Panc1 (cell line): ENCODE results near the gene LY6G5B. TPM values are rescaled to one million over a fixed set of nuclear protein-coding genes. Genes with fewer than 3 reads are reported as not detected.
"Not testable (repeated sequence)": the region's sequence is repeated elsewhere in the genome, so short reads cannot be mapped to it uniquely, and the experiment has no call there.

Source experiments
- ATAC-seq: fragments of 200-7000 bp; cut with Tn5 transposase; 2 replicates; pipeline ENCODE4 v1.9.1; 2020; ENCODE audit warnings: mild to moderate bottlenecking, moderate library complexity
- BruUV-seq: library from RNA; stranded (reverse); fragments of 400-500 nt; replicated peaks from 2 replicates; lab custom pipeline; 2021; lab: Mats Ljungman, UMichigan
- CTCF ChIA-PET: fragments of 300-600 bp; sonication (Branson Sonifier 250); formaldehyde crosslinking; loops from one replicate; lab custom pipeline; 2022; ENCODE audit warnings: antibody characterized with exemption; lab: Charles Lee
- POLR2A ChIA-PET: fragments of 300-600 bp; sonication (Branson Sonifier 250); formaldehyde crosslinking; loops from one replicate; lab custom pipeline; 2022; ENCODE audit warnings: antibody characterized with exemption; lab: Charles Lee
- DNase-seq: peaks from one replicate; pipeline ENCODE4 v3.0.0-alpha.2; 2010; ENCODE audit warnings: low read depth, low spot score
- H3K27ac ChIP-seq: 2 replicates; pipeline ENCODE4 v1.5.1; 2011; ENCODE audit warnings: mild to moderate bottlenecking, low read length, inconsistent platforms
- H3K27me3 ChIP-seq: fragments of 200-500 bp; sonication (Bioruptor generic); 2 replicates; pipeline ENCODE4 v1.6.0; 2014; ENCODE audit warnings: low read length, inconsistent platforms; ENCODE audit not compliant: control insufficient read depth, insufficient read depth
- H3K36me3 ChIP-seq: fragments of 200-500 bp; sonication (Bioruptor generic); 2 replicates; pipeline ENCODE4 v1.5.1; 2014; ENCODE audit warnings: inconsistent platforms, mild to moderate bottlenecking, low read length, moderate library complexity; ENCODE audit not compliant: control insufficient read depth, insufficient read depth
- H3K4me1 ChIP-seq: 2 replicates; pipeline ENCODE4 v1.5.1; 2011; ENCODE audit warnings: inconsistent platforms, mild to moderate bottlenecking, low read length, moderate library complexity; ENCODE audit not compliant: control insufficient read depth, insufficient read depth
- H3K4me3 ChIP-seq, 2 experiments: 2 replicates each; pipeline ENCODE4 v1.5.1; 2011 to 2012; ENCODE audit warnings: low read depth in 2 of 2, low read length in 2 of 2, mild to moderate bottlenecking in 2 of 2, inconsistent platforms in 1 of 2, moderate library complexity in 1 of 2
- H3K9me3 ChIP-seq: fragments of 200-500 bp; sonication (Bioruptor generic); 2 replicates; pipeline ENCODE4 v1.5.1; 2014; ENCODE audit warnings: low read depth, mild to moderate bottlenecking, inconsistent platforms, low read length, moderate library complexity; ENCODE audit not compliant: control insufficient read depth, insufficient read depth
- CTCF ChIP-seq: fragments of 450-650 bp; IDR thresholded peaks from 2 replicates; pipeline ENCODE4 v1.5.1; 2017; ENCODE audit warnings: mild to moderate bottlenecking
- POLR2AphosphoS5 ChIP-seq: IDR thresholded peaks from 2 replicates; pipeline ENCODE4 v1.6.1; 2012; ENCODE audit warnings: mild to moderate bottlenecking, low read depth, low read length, moderate library complexity
- SIN3A ChIP-seq: IDR thresholded peaks from 2 replicates; pipeline ENCODE4 v1.6.1; 2012; ENCODE audit warnings: low read depth, mild to moderate bottlenecking, low read length, moderate library complexity, borderline replicate concordance; ENCODE audit not compliant: insufficient read depth
- TCF7L2 ChIP-seq: IDR thresholded peaks from 2 replicates; pipeline ENCODE4 v1.6.1; 2011; ENCODE audit warnings: mild to moderate bottlenecking, low read depth, low read length, inconsistent platforms
- in situ Hi-C: cut with HindIII; loops from 2 replicates; pipeline ENCODE4 v1.10.0; 2016; ENCODE audit warnings: low sequenced_read_pairs, low pct_unique_long_range_greater_than_20kb
- intact Hi-C: fragments of 100-400 bp; cut with micrococcal nuclease; formaldehyde crosslinking; loops from one replicate; pipeline ENCODE4 v1.10.0; 2022; ENCODE audit not compliant: unreplicated experiment
- total RNA-seq: library from RNA; stranded (reverse); gene quantifications from one replicate; pipeline ENCODE4 v1.2.1, GENCODE V29; 2021; ENCODE audit not compliant: unreplicated experiment
- TF ChIP-seq, protein P1 (sequence below), 2 experiments: IDR thresholded peaks; 2 replicates each; pipeline ENCODE4 v1.6.1; 2011 to 2012; ENCODE audit warnings: low read depth in 2 of 2, control low read depth in 1 of 2, low read length in 1 of 2, mild to moderate bottlenecking in 1 of 2, moderate library complexity in 1 of 2; ENCODE audit not compliant: insufficient read depth in 1 of 2

The LY6G5B gene
- total RNA-seq, 1 experiment from 2014 or later = 21.2 TPM

- POLR2A ChIA-PET = interaction anchor here (0.7 kb wide), 2 partner anchors 24 to 163 kb away, joined by 3 read pairs; partner anchors contain the start of gene ATP6V1G2
- H3K36me3 ChIP-seq = not testable (repeated sequence)
Measured at GRCh38 chr6:31709157-31709556, 39.4 kb downstream of the LY6G5B start.

GRCh38 chr6:31710523-31711219, 40.9 kb downstream of the LY6G5B start:
- H3K27me3 ChIP-seq = no peaks in the 10 kb centered on the region
- H3K4me3 ChIP-seq = no peak overlapping the region
- BruUV-seq = no TSS peak
- ATAC-seq (no peak), DNase-seq (no peak)
- no peak overlapping the region for H3K27ac ChIP-seq
- H3K36me3 ChIP-seq = no peaks in the 10 kb centered on the region
- intact Hi-C loops = no loop called here
- in situ Hi-C loops = no loop called here
- no peaks in the 10 kb centered on the region; the same call in 1 of the 2 replicates for H3K4me1 ChIP-seq
- TF ChIP-seq POLR2AphosphoS5 (no peak), TCF7L2 (no peak), SIN3A (no peak), CTCF (no peak)
- TF ChIP-seq, protein P1, sequence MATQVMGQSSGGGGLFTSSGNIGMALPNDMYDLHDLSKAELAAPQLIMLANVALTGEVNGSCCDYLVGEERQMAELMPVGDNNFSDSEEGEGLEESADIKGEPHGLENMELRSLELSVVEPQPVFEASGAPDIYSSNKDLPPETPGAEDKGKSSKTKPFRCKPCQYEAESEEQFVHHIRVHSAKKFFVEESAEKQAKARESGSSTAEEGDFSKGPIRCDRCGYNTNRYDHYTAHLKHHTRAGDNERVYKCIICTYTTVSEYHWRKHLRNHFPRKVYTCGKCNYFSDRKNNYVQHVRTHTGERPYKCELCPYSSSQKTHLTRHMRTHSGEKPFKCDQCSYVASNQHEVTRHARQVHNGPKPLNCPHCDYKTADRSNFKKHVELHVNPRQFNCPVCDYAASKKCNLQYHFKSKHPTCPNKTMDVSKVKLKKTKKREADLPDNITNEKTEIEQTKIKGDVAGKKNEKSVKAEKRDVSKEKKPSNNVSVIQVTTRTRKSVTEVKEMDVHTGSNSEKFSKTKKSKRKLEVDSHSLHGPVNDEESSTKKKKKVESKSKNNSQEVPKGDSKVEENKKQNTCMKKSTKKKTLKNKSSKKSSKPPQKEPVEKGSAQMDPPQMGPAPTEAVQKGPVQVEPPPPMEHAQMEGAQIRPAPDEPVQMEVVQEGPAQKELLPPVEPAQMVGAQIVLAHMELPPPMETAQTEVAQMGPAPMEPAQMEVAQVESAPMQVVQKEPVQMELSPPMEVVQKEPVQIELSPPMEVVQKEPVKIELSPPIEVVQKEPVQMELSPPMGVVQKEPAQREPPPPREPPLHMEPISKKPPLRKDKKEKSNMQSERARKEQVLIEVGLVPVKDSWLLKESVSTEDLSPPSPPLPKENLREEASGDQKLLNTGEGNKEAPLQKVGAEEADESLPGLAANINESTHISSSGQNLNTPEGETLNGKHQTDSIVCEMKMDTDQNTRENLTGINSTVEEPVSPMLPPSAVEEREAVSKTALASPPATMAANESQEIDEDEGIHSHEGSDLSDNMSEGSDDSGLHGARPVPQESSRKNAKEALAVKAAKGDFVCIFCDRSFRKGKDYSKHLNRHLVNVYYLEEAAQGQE (IDR thresholded peaks at IDR 0.05; ENCODE audit: insufficient read depth in 1 of 2, low read depth in 2 of 2, low read length in 1 of 2) = no peak
- POLR2A ChIA-PET = no interaction called here
- no peaks in the 10 kb centered on the region for H3K9me3 ChIP-seq
- CTCF ChIA-PET = no interaction called here

More at GRCh38 chr6:31709157-31709556, 39.4 kb downstream of the LY6G5B start:
- H3K9me3 ChIP-seq, intact Hi-C loops, DNase-seq, H3K4me1 ChIP-seq, CTCF ChIA-PET, in situ Hi-C loops, BruUV-seq, H3K4me3 ChIP-seq, ATAC-seq, H3K27ac ChIP-seq, H3K27me3 ChIP-seq: not testable (repeated sequence)

DNA sequence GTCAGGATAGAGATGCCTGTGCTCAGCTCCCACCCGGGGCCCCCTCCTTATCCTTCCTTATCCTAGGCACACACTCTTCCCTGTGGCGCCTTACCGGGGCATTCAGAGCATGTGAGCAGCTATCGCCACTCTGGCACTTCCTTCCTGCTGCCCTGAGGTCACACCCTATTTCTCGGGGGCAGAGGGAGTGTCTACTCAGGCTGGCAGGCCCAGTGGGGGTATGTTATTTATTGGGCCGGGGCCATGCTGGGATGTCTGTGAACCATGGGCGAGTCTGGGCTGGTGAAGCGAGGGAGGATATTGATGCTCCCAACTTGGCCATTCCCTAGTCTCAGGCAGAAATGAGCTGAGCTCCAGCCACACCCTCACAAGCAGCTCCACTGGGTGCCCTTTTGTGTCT, 41.5 kb downstream of the LY6G5B start:
- ChIA-PET CTCF (interaction anchor here (1.1 kb wide), 1 partner anchor 19 kb away, joined by 3 read pairs; no protein-coding TSS in a partner anchor), POLR2A (interaction anchor here (0.6 kb wide), 1 partner anchor 109 kb away, joined by 3 read pairs; no protein-coding TSS in a partner anchor)
- Histone ChIP-seq H3K4me1 (no peaks in the 10 kb centered on the region; the same call in 1 of the 2 replicates), H3K27ac (no peak overlapping the region), H3K27me3 (no peaks in the 10 kb centered on the region), H3K9me3 (no peaks in the 10 kb centered on the region), H3K4me3 (no peak overlapping the region), H3K36me3 (no peaks in the 10 kb centered on the region)
- ATAC-seq (no peak), DNase-seq (no peak)
- in situ Hi-C loops = no loop called here
- TF ChIP-seq CTCF = no peak
- TF ChIP-seq, protein P1 (IDR thresholded peaks at IDR 0.05; ENCODE audit: insufficient read depth in 1 of 2, low read depth in 2 of 2, low read length in 1 of 2) = no peak
- TF ChIP-seq POLR2AphosphoS5 = no peak
- no peak for TF ChIP-seq SIN3A
- TF ChIP-seq TCF7L2 = no peak
- intact Hi-C loops = no loop called here
- BruUV-seq = no TSS peak
